H1 (cell line): Measurements from ENCODE around the gene SGK2. TPM values are rescaled to one million over a fixed set of nuclear protein-coding genes. Genes with fewer than 3 reads are reported as not detected.

Experiments
- CTCF ChIA-PET: fragments of 300-600 bp; sonication (Branson Sonifier 250); formaldehyde crosslinking; loops from one replicate; lab custom pipeline; 2021; ENCODE audit not compliant: partially characterized antibody; lab: Charles Lee
- POLR2A ChIA-PET: fragments of 300-600 bp; sonication (Branson Sonifier 250); formaldehyde crosslinking; loops from one replicate; lab custom pipeline; 2021; ENCODE audit warnings: inconsistent platforms; ENCODE audit not compliant: partially characterized antibody; lab: Charles Lee
- DNase-seq, 2 experiments: peaks; one replicate each; pipeline versions ENCODE4 v3.0.0 to v3.0.0-alpha.2; 2010 to 2022; ENCODE audit warnings: low spot score in 2 of 2, low read depth in 1 of 2, mixed read lengths in 1 of 2
- FAIRE-seq: peaks from 2 replicates; lab custom pipeline; 2011; peaks lifted over from hg19 to GRCh38; lab: Jason Lieb, UNC
- H2AFZ ChIP-seq: 2 replicates; pipeline ENCODE4 v1.8.1; 2012; ENCODE audit warnings: low read length, inconsistent platforms
- H2AK5ac ChIP-seq: 2 replicates; pipeline ENCODE4 v1.6.1; 2013; ENCODE audit warnings: low read depth, low read length
- H2BK120ac ChIP-seq: replicated peaks from 2 replicates; pipeline ENCODE3; 2013; ENCODE audit warnings: low read depth, low read length, inconsistent platforms
- H2BK12ac ChIP-seq: 2 replicates; pipeline ENCODE4 v1.6.1; 2013; ENCODE audit warnings: low read depth, low read length
- H2BK15ac ChIP-seq: 2 replicates; pipeline ENCODE4 v1.6.1; 2013; ENCODE audit warnings: low read length
- H2BK20ac ChIP-seq: 2 replicates; pipeline ENCODE4 v1.6.1; 2013; ENCODE audit warnings: low read length
- H2BK5ac ChIP-seq: 2 replicates; pipeline ENCODE4 v1.6.1; 2013; ENCODE audit warnings: low read depth, low read length
- H3K14ac ChIP-seq: 2 replicates; pipeline ENCODE4 v1.6.1; 2013; ENCODE audit warnings: inconsistent platforms; ENCODE audit not compliant: insufficient read length
- H3K18ac ChIP-seq: 2 replicates; pipeline ENCODE4 v1.6.1; 2013; ENCODE audit warnings: low read length; ENCODE audit errors: extremely low read depth
- H3K23ac ChIP-seq: 2 replicates; pipeline ENCODE4 v1.6.1; 2013; ENCODE audit warnings: inconsistent platforms; ENCODE audit not compliant: insufficient read length
- H3K23me2 ChIP-seq: 2 replicates; pipeline ENCODE4 v1.6.1; 2013; ENCODE audit warnings: low read depth, low read length
- H3K27ac ChIP-seq: 2 replicates; pipeline ENCODE4 v1.6.1; 2011; ENCODE audit warnings: low read depth, low read length, inconsistent platforms
- H3K27me3 ChIP-seq, 4 experiments: replicated peaks in 1 of 4; 1 replicate in 1 of 4; 2 replicates in 3 of 4; pipeline versions ENCODE4 v1.6.1 to v1.8.1; 2011 to 2013; ENCODE audit warnings: low read length in 3 of 4, mild to moderate bottlenecking in 3 of 4, inconsistent platforms in 2 of 4, mixed read lengths in 2 of 4, moderate library complexity in 1 of 4; ENCODE audit not compliant: control insufficient read depth in 3 of 4, insufficient read depth in 3 of 4; ENCODE audit errors: extremely low read depth in 1 of 4
- H3K36me3 ChIP-seq, 4 experiments: 2 replicates each; pipeline versions ENCODE4 v1.6.1 to v1.8.1; 2011 to 2013; ENCODE audit warnings: mild to moderate bottlenecking in 4 of 4, low read length in 3 of 4, moderate library complexity in 2 of 4, control low read depth in 1 of 4, inconsistent platforms in 1 of 4; ENCODE audit not compliant: insufficient read depth in 4 of 4, control insufficient read depth in 2 of 4
- H3K4ac ChIP-seq: replicated peaks from 2 replicates; pipeline ENCODE3; 2013; ENCODE audit warnings: low read length, low read depth, mixed read lengths, inconsistent platforms; ENCODE audit not compliant: insufficient read length
- H3K4me1 ChIP-seq, 4 experiments: replicated peaks in 1 of 4; 1 replicate in 1 of 4; 2 replicates in 3 of 4; pipeline versions ENCODE4 v1.6.1 to v1.8.1; 2011 to 2013; ENCODE audit warnings: low read length in 3 of 4, inconsistent platforms in 2 of 4, mixed read lengths in 1 of 4; ENCODE audit not compliant: insufficient read depth in 4 of 4, control insufficient read depth in 3 of 4
- H3K4me2 ChIP-seq, 2 experiments: 2 replicates each; pipeline versions ENCODE4 v1.6.1 to v1.8.1; 2011 to 2013; ENCODE audit warnings: low read depth in 2 of 2, low read length in 2 of 2, control low read depth in 1 of 2, inconsistent platforms in 1 of 2, mild to moderate bottlenecking in 1 of 2; ENCODE audit not compliant: insufficient read depth in 1 of 2
- H3K4me3 ChIP-seq, 4 experiments: fragments of 200-600, 300-600 bp in 1 of 4; sonication (generic), shearing (Covaris generic), sonication (Bioruptor Twin) in 1 of 4; 2 replicates each; pipeline versions ENCODE4 v1.5.1 to v1.8.1; 2011 to 2016; ENCODE audit warnings: low read length in 4 of 4, low read depth in 3 of 4, control low read depth in 2 of 4, inconsistent platforms in 2 of 4, mild to moderate bottlenecking in 2 of 4, mixed read lengths in 1 of 4, moderate library complexity in 1 of 4; ENCODE audit not compliant: insufficient read depth in 2 of 4; ENCODE audit errors: extremely low read depth in 1 of 4
- H3K56ac ChIP-seq: replicated peaks from 2 replicates; pipeline ENCODE3; 2013; ENCODE audit warnings: low read depth, mild to moderate bottlenecking, mixed read lengths, low read length, inconsistent platforms; ENCODE audit not compliant: insufficient read length
- H3K79me1 ChIP-seq: 2 replicates; pipeline ENCODE4 v1.6.1; 2013; ENCODE audit warnings: low read depth, low read length, control low read depth
- H3K79me2 ChIP-seq, 2 experiments: 2 replicates each; pipeline versions ENCODE4 v1.6.1 to v1.8.1; 2012 to 2013; ENCODE audit warnings: low read length in 2 of 2, mild to moderate bottlenecking in 2 of 2, inconsistent platforms in 1 of 2; ENCODE audit not compliant: insufficient read depth in 2 of 2, control insufficient read depth in 1 of 2
- H3K9ac ChIP-seq, 4 experiments: replicated peaks in 1 of 4; 1 replicate in 1 of 4; 2 replicates in 3 of 4; pipeline versions ENCODE4 v1.6.1 to v1.8.1; 2011 to 2013; ENCODE audit warnings: low read depth in 3 of 4, low read length in 3 of 4, control low read depth in 2 of 4, mild to moderate bottlenecking in 2 of 4, moderate library complexity in 2 of 4, inconsistent platforms in 1 of 4; ENCODE audit errors: extremely low read depth in 1 of 4
- H3K9me3 ChIP-seq, 2 experiments: 2 replicates each; pipeline versions ENCODE4 v1.6.1 to v1.8.1; 2012 to 2013; ENCODE audit warnings: mild to moderate bottlenecking in 2 of 2, moderate library complexity in 2 of 2, control low read depth in 1 of 2, inconsistent platforms in 1 of 2, low read depth in 1 of 2, low read length in 1 of 2, mixed read lengths in 1 of 2; ENCODE audit not compliant: insufficient read depth in 2 of 2
- H4K20me1 ChIP-seq, 2 experiments: replicated peaks in 1 of 2; 2 replicates each; pipeline versions ENCODE3 to v1.8.1; 2011 to 2013; ENCODE audit warnings: inconsistent platforms in 2 of 2, low read length in 2 of 2, mild to moderate bottlenecking in 1 of 2; ENCODE audit not compliant: insufficient read depth in 2 of 2, control insufficient read depth in 1 of 2
- H4K5ac ChIP-seq: 2 replicates; pipeline ENCODE4 v1.6.1; 2013; ENCODE audit warnings: low read length, low read depth, mixed read lengths, inconsistent platforms; ENCODE audit not compliant: insufficient read length
- H4K8ac ChIP-seq: 2 replicates; pipeline ENCODE4 v1.8.0; 2013; ENCODE audit warnings: mild to moderate bottlenecking, moderate library complexity, low read length, inconsistent platforms; ENCODE audit not compliant: insufficient read depth; ENCODE audit errors: extremely low read depth
- H4K91ac ChIP-seq: replicated peaks from 2 replicates; pipeline ENCODE3; 2013; ENCODE audit warnings: low read length, mixed read lengths, inconsistent platforms; ENCODE audit not compliant: insufficient read length
- KDM1A ChIP-seq: fragments of 200-600, 300-600 bp; sonication (generic); IDR thresholded peaks from 2 replicates; pipeline ENCODE4 v1.7.1; 2016; ENCODE audit warnings: mild to moderate bottlenecking, low read length, borderline replicate concordance
- POLR2AphosphoS5 ChIP-seq: IDR thresholded peaks from 2 replicates; pipeline ENCODE4 v1.6.1; 2011; ENCODE audit warnings: low read depth, low read length
- TAF7 ChIP-seq: optimal IDR thresholded peaks from 2 replicates; pipeline ENCODE3; 2011; ENCODE audit warnings: low read depth, mild to moderate bottlenecking, inconsistent platforms, low read length, moderate library complexity, borderline replicate concordance
- WGBS, 2 experiments: shearing (Covaris generic) in 1 of 2; methylation state at CpG; one replicate each; pipeline versions ENCODE4 v1.1.6 to v1.1.7; 2013 to 2015; ENCODE audit warnings: low lambda C conversion rate in 2 of 2, mixed read lengths in 2 of 2, inconsistent platforms in 1 of 2, low coverage in 1 of 2, missing lambda C conversion rate in 1 of 2; ENCODE audit not compliant: insufficient replicate concordance in 2 of 2, insufficient coverage in 1 of 2, insufficient read length in 1 of 2; ENCODE audit errors: extremely low coverage in 1 of 2, missing lambda C conversion rate in 1 of 2; 5-methylcytosine and 5-hydroxymethylcytosine counted together
- polyA plus RNA-seq, 7 experiments: library from polyadenylated mRNA; depleted of rRNA in 3 of 7; stranded (reverse) in 5 of 7; unstranded in 2 of 7; fragments of >200 nt in 5 of 7; fragments of 200-250 nt in 2 of 7; gene quantifications; 1 replicate in 5 of 7; 2 replicates in 1 of 7; 4 replicates in 1 of 7; pipeline versions ENCODE4 v1.2.1 to v1.2.3, GENCODE V29; 2011 to 2013; ENCODE audit warnings: missing spikeins in 2 of 7, mixed read lengths in 2 of 7
- total RNA-seq: library from RNA; stranded (reverse); fragmentation: NEBNext Ultra II Directional; extraction: Animal tissue kit (Norgen Biotek cat#: 25700); gene quantifications from 2 replicates; pipeline ENCODE4 v1.2.1, GENCODE V29; 2021
- TF ChIP-seq, protein P1 (sequence below): IDR thresholded peaks from 2 replicates; pipeline ENCODE4 v1.6.1; 2011; ENCODE audit warnings: low read depth, mild to moderate bottlenecking, low read length; ENCODE audit not compliant: insufficient read depth

Gene SGK2
- total and polyA plus RNA-seq, 2 of the 8 experiments (the other 6 are each of a cell fraction or from before 2014, with no cell fraction given) = 0.21 TPM; not detected in 1

DNA sequence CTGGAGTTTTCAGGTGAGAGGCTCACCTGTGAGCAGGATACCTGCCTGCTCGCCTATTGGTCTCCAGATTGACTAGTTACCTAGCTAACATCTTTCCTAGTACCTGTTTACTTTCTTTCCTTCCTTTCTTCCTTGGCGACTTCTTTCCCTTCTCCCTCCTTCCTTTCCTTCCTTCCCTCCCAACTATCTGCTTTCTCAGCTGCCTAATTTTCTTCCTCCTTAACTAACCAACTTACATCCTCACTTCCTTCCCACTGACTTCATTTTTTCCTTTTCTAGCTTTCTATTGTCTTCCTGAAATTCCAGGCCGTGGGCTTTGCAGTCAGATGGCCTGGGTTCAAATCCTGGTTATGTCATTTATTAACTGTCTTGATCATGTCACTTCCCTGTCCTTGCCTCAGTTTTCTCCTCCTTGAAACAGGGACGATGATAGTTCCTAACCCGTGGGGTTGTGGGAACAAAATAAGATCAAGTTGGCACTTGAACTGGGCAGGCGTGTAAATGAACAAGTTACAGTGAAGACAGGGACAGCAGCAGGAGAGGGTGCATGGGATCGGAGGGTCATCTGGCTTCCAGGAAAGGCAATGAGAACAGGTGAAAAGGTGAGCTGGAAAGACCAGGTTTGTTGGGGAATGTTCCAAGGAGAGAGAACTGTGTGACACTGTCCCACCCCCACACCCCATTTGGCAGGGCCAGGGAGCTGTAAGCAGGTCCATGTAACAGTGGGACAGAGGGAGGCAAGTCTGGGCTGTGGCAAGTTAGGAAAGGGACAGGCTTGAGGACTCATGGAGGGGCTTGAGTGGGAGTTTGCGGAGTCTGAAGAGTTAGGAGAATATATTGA is 540 bp downstream of the SGK2 start:
- Histone ChIP-seq H2AK5ac (no peak overlapping the region), H2BK5ac (no peak overlapping the region), H2BK20ac (no peak overlapping the region), H2BK15ac (no peak overlapping the region), H3K9ac (no peak overlapping the region), H3K18ac (no peak overlapping the region; the same call in 1 of the 2 replicates), H2AFZ (no peak overlapping the region)
- no peak for DNase-seq
- TF ChIP-seq POLR2AphosphoS5 (no peak), KDM1A (no peak), TAF7 (no peak)
- TF ChIP-seq, protein P1, sequence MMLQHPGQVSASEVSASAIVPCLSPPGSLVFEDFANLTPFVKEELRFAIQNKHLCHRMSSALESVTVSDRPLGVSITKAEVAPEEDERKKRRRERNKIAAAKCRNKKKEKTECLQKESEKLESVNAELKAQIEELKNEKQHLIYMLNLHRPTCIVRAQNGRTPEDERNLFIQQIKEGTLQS = no peak
- TF ChIP-seq, all 59 proteins: peak for 0
- Histone ChIP-seq H2BK12ac (no peak overlapping the region), H3K36me3 (no peaks in the 10 kb centered on the region), H3K9me3 (no peaks in the 10 kb centered on the region), H3K27ac (no peak overlapping the region), H3K14ac (no peak overlapping the region), H3K27me3 (no peaks in the 10 kb centered on the region), H3K4me3 (no peak overlapping the region), H4K8ac (no peak overlapping the region), H4K5ac (no peak overlapping the region), H3K79me2 (no peaks in the 10 kb centered on the region), H3K79me1 (no peaks in the 10 kb centered on the region), H3K23ac (no peak overlapping the region), H3K4me2 (no peak overlapping the region), H4K20me1 (no peaks in the 10 kb centered on the region), H3K23me2 (peaks cover 3% of the 10 kb centered on the region; the same call in 1 of the 2 replicates), H4K91ac (no peak overlapping the region), H3K56ac (no peak overlapping the region), H3K4me1 (no peaks in the 10 kb centered on the region), H2BK120ac (no peak overlapping the region), H3K4ac (no peak overlapping the region)
- no peak for FAIRE-seq
- ChIA-PET POLR2A (interaction anchor here (0.7 to 1.5 kb wide), 5 partner anchors 8 to 102 kb away, joined by 3 to 7 read pairs (median 4); partner anchors contain the start of genes IFT52 and SRSF6), CTCF (interaction anchor here (0.7 to 2.1 kb wide), 7 partner anchors 11 to 133 kb away, joined by 3 to 9 read pairs (median 5); no protein-coding TSS in a partner anchor)
- 91% methylated on average over 8 of the region's 8 CpGs; no CpG with 5 or more reads in 1 of the 2 experiments for WGBS, 2 experiments
